K562 (cell line): Measurements from ENCODE around the gene CD72. TPM values are rescaled to one million over a fixed set of nuclear protein-coding genes. Genes with fewer than 3 reads are reported as not detected.

Source experiments
- ATAC-seq: fragments of 200-7000 bp; cut with Tn5 transposase; 3 replicates; pipeline ENCODE4 v1.9.1; 2020; ENCODE audit warnings: moderate library complexity
- BruUV-seq: library from RNA; stranded (reverse); fragments of 400-500 nt; replicated peaks from 2 replicates; lab custom pipeline; 2021; lab: Mats Ljungman, UMichigan
- CTCF ChIA-PET: fragments of 300-600 bp; formaldehyde crosslinking; extraction: SDS; loops from one replicate; lab custom pipeline; 2021; ENCODE audit warnings: low intra/inter-chr PET ratio; lab: Yijun Ruan, JAX
- POLR2A ChIA-PET: fragments of 300-600, 350-650 bp; sonication (Branson Sonifier 250); formaldehyde crosslinking; extraction: SDS; loops from one replicate; lab custom pipeline; 2021; ENCODE audit warnings: antibody characterized with exemption, inconsistent platforms; lab: Yijun Ruan, JAX
- DNase-seq, 4 experiments: peaks; one replicate each; pipeline versions ENCODE4 v3.0.0 to v3.0.0-alpha.2; 2011 to 2018; ENCODE audit warnings: low spot score in 3 of 4, mixed read lengths in 3 of 4; ENCODE audit errors: extremely low read depth in 1 of 4
- FAIRE-seq: peaks from 2 replicates; lab custom pipeline; 2011; peaks lifted over from hg19 to GRCh38; lab: Jason Lieb, UNC
- H2AFZ ChIP-seq: 2 replicates; pipeline ENCODE4 v1.6.0; 2011; ENCODE audit warnings: low read depth, low read length, control low read depth, inconsistent platforms
- H3K27ac ChIP-seq: fragments of 200-600 bp; 3 replicates; pipeline ENCODE4 v1.8.0; 2011; ENCODE audit warnings: low read depth, mild to moderate bottlenecking, control low read depth, inconsistent platforms, low read length, moderate library complexity, mixed read lengths; ENCODE audit errors: extremely low read depth
- H3K27me3 ChIP-seq, 2 experiments: fragments of 300-600 bp in 1 of 2; 2 replicates in 1 of 2; 3 replicates in 1 of 2; pipeline versions ENCODE4 v1.6.0 to v1.8.0; 2011; ENCODE audit warnings: inconsistent platforms in 2 of 2, low read length in 2 of 2, mild to moderate bottlenecking in 1 of 2, mixed read lengths in 1 of 2, moderate library complexity in 1 of 2; ENCODE audit not compliant: control insufficient read depth in 2 of 2, insufficient read depth in 2 of 2
- H3K36me3 ChIP-seq: fragments of 300-600 bp; 3 replicates; pipeline ENCODE4 v1.8.0; 2011; ENCODE audit warnings: mild to moderate bottlenecking, low read length, inconsistent platforms; ENCODE audit not compliant: control insufficient read depth, insufficient read depth
- H3K4me1 ChIP-seq, 2 experiments: fragments of 200-600 bp in 1 of 2; replicated peaks in 1 of 2; 2 replicates in 1 of 2; 3 replicates in 1 of 2; pipeline versions ENCODE4 v1.5.1 to v1.8.0; 2011; ENCODE audit warnings: inconsistent platforms in 2 of 2, low read length in 2 of 2, mild to moderate bottlenecking in 1 of 2, mixed read lengths in 1 of 2, moderate library complexity in 1 of 2; ENCODE audit not compliant: control insufficient read depth in 2 of 2, insufficient read depth in 2 of 2
- H3K4me2 ChIP-seq: 2 replicates; pipeline ENCODE4 v1.6.1; 2011; ENCODE audit warnings: low read length, control low read depth, inconsistent platforms, mixed read lengths; ENCODE audit not compliant: insufficient read depth
- H3K4me3 ChIP-seq: fragments of 200-600 bp; sonication (generic), shearing (Covaris generic); 2 replicates; pipeline ENCODE4 v1.5.1; 2016; ENCODE audit warnings: control low read depth, inconsistent platforms
- H3K79me2 ChIP-seq: fragments of 200-600 bp; 3 replicates; pipeline ENCODE4 v1.8.0; 2011; ENCODE audit warnings: low read length, inconsistent platforms; ENCODE audit not compliant: control insufficient read depth, insufficient read depth
- H3K9ac ChIP-seq, 2 experiments: 2 replicates each; pipeline versions ENCODE4 v1.6.0 to v1.6.1; 2011; ENCODE audit warnings: low read depth in 2 of 2, low read length in 2 of 2, control low read depth in 1 of 2, inconsistent platforms in 1 of 2, mild to moderate bottlenecking in 1 of 2, mixed read lengths in 1 of 2; ENCODE audit not compliant: insufficient read depth in 1 of 2
- H3K9me1 ChIP-seq: one replicate; pipeline ENCODE4 v1.6.0; 2011; ENCODE audit warnings: inconsistent platforms, mild to moderate bottlenecking, low read length, moderate library complexity; ENCODE audit not compliant: control insufficient read depth, insufficient read depth
- H3K9me3 ChIP-seq: replicated peaks from 2 replicates; pipeline ENCODE4 v1.5.1; 2011; ENCODE audit warnings: low read depth, low read length, inconsistent platforms; ENCODE audit not compliant: control insufficient read depth, insufficient read depth
- H4K20me1 ChIP-seq: replicated peaks from 2 replicates; pipeline ENCODE4 v1.6.1; 2011; ENCODE audit warnings: low read length, inconsistent platforms, mixed read lengths; ENCODE audit not compliant: control insufficient read depth, insufficient read depth
- NELFE ChIP-seq: IDR thresholded peaks from 2 replicates; pipeline ENCODE4 v1.6.1; 2011; ENCODE audit warnings: mild to moderate bottlenecking; ENCODE audit not compliant: insufficient read depth, insufficient read length
- SRSF1 ChIP-seq: fragments of 200-400 bp; formaldehyde crosslinking; IDR thresholded peaks from 2 replicates; pipeline ENCODE4 v1.6.1; 2017; ENCODE audit warnings: mild to moderate bottlenecking, low read depth, low read length, moderate library complexity
- TAF9B ChIP-seq: fragments of 450-650 bp; IDR thresholded peaks from 2 replicates; pipeline ENCODE4 v1.6.1; 2018; ENCODE audit warnings: mild to moderate bottlenecking; ENCODE audit not compliant: partially characterized antibody
- TAL1 ChIP-seq: fragments of 450-650 bp; IDR thresholded peaks from 2 replicates; pipeline ENCODE4 v1.6.1; 2016; ENCODE audit warnings: mild to moderate bottlenecking
- TCF7 ChIP-seq: sonication (generic); IDR thresholded peaks from 2 replicates; pipeline ENCODE4 v1.6.1; 2016; ENCODE audit warnings: antibody characterized with exemption, borderline replicate concordance
- TGIF2 ChIP-seq: sonication (generic); formaldehyde crosslinking; IDR thresholded peaks from 2 replicates; pipeline ENCODE4 v1.8.1; 2022; ENCODE audit warnings: mild to moderate bottlenecking, missing genetic modification reagents, moderate library complexity
- ZBTB17 ChIP-seq: fragments of 450-650 bp; formaldehyde crosslinking; IDR thresholded peaks from 2 replicates; pipeline ENCODE4 v1.4.0; 2020; ENCODE audit warnings: mild to moderate bottlenecking
- ZEB2 ChIP-seq: fragments of 450-650 bp; IDR thresholded peaks from 2 replicates; pipeline ENCODE4 v1.6.1; 2016
- ZNF23 ChIP-seq: fragments of 250-450 bp; sonication (Bioruptor Pico); IDR thresholded peaks from 2 replicates; pipeline ENCODE4 v1.4.0; 2020; ENCODE audit warnings: mild to moderate bottlenecking
- ZNF780A ChIP-seq: fragments of 250-450 bp; sonication (Bioruptor Pico); IDR thresholded peaks from 2 replicates; pipeline ENCODE4 v1.5.0; 2021; ENCODE audit warnings: mild to moderate bottlenecking
- WGBS: fragments of 100-300 bp; shearing (Covaris generic); methylation state at CpG from one replicate; pipeline ENCODE4 v1.1.6; 2016; ENCODE audit warnings: low coverage, mixed read lengths; ENCODE audit not compliant: insufficient coverage; ENCODE audit errors: missing lambda C conversion rate; 5-methylcytosine and 5-hydroxymethylcytosine counted together
- in situ Hi-C: fragments of 300-500 bp; cut with MboI; formaldehyde crosslinking; loops from 4 replicates; pipeline ENCODE4 v1.15.0; 2018; ENCODE audit warnings: inconsistent platforms, mixed read lengths
- intact Hi-C: fragments of 100-400 bp; cut with micrococcal nuclease; formaldehyde crosslinking; loops from 2 replicates; pipeline ENCODE4 v1.14.2; 2022
- polyA plus RNA-seq, 8 experiments: library from polyadenylated mRNA; depleted of rRNA in 4 of 8; stranded (reverse) in 5 of 8; unstranded in 3 of 8; fragments of >200 nt; fragmentation: Nextera tagmentation in 2 of 8; fragmentation: Illumina TruSeq in 1 of 8; extraction: Ambion mirVana in 2 of 8; extraction: Trizol in 1 of 8; gene quantifications; 2 replicates each; pipeline versions ENCODE4 v1.2.1 to v1.2.3, GENCODE V29; 2011 to 2014; ENCODE audit warnings: inconsistent platforms in 1 of 8, missing spikeins in 1 of 8
- total RNA-seq, 7 experiments: library from RNA; depleted of rRNA in 6 of 7; stranded (reverse); fragments of >200 nt in 6 of 7; fragmentation: Illumina TruSeq in 2 of 7; extraction: Trizol in 2 of 7; gene quantifications; 2 replicates each; pipeline versions ENCODE4 v1.2.1 to v1.2.3, GENCODE V29; 2011 to 2021; ENCODE audit warnings: low replicate concordance in 1 of 7

The CD72 gene
- total and polyA plus RNA-seq, 9 of the 15 experiments (the other 6 are each of a cell fraction or from before 2014, with no cell fraction given): 0.11 to 0.78 (median 0.27) TPM; not detected in 1

GRCh38 chr9:35606726-35607125 is 11.5 kb downstream of the CD72 start:
- no peak for FAIRE-seq
- H3K4me2 ChIP-seq: no peak overlapping the region
- POLR2A ChIA-PET: no interaction called here
- no peak overlapping the region for H2AFZ ChIP-seq
- TSS peak; percentile 54 for BruUV-seq
- no peak for DNase-seq
- 80% methylated on average over 3 of the region's 7 CpGs for WGBS
- intact Hi-C loops: no loop called here
- H3K27me3 ChIP-seq: no peaks in the 10 kb centered on the region
- no peaks in the 10 kb centered on the region for H3K9me3 ChIP-seq
- peaks cover 11% of the 10 kb centered on the region; the same call in 1 of the 3 replicates for H3K36me3 ChIP-seq
- H3K4me3 ChIP-seq: no peak overlapping the region
- in situ Hi-C loops: loop anchor here (5.0 kb wide), 1 partner anchor 41 kb away; no protein-coding TSS in a partner anchor
- no peaks in the 10 kb centered on the region for H3K9me1 ChIP-seq
- peaks cover 2 to 21% of the 10 kb centered on the region in 2 experiments; a peak in 3 of 5 replicates for H3K4me1 ChIP-seq
- TF ChIP-seq ZNF23: no peak
- TF ChIP-seq TCF7: no peak
- no peak for TF ChIP-seq ZBTB17 (CRISPR knock-in tag)
- TF ChIP-seq TAF9B: no peak
- TF ChIP-seq TAL1: no peak
- no peak for TF ChIP-seq TGIF2 (CRISPR knock-in tag)
- no peak for TF ChIP-seq ZEB2
- no peak for TF ChIP-seq NELFE
- no peak for TF ChIP-seq ZNF780A
- TF ChIP-seq SRSF1: no peak
- no peak for ATAC-seq
- H3K27ac ChIP-seq: no peak overlapping the region
- 0 out of 3 replicates have a peak, but pooled peaks cover 4% of the 10 kb centered on the region for H3K79me2 ChIP-seq
- no peak overlapping the region for H3K9ac ChIP-seq
- no peaks in the 10 kb centered on the region for H4K20me1 ChIP-seq
- CTCF ChIA-PET: no interaction called here
